HL-60 (cell line): ENCODE data around the gene TRPV4.

Source experiments
- DNase-seq, 2 experiments: peaks; one replicate each; pipeline ENCODE4 v3.0.0-alpha.2; 2010 to 2020; ENCODE audit warnings: low read depth in 1 of 2, low spot score in 1 of 2
- H3K27ac ChIP-seq: fragments of 250-450 bp; sonication (Bioruptor Pico); replicated peaks from 2 replicates; pipeline ENCODE4 v1.5.1; 2020; ENCODE audit warnings: mild to moderate bottlenecking, moderate library complexity
- H3K27me3 ChIP-seq: fragments of 250-450 bp; sonication (Bioruptor Pico); 2 replicates; pipeline ENCODE4 v1.5.1; 2021; ENCODE audit warnings: mild to moderate bottlenecking, moderate library complexity; ENCODE audit not compliant: insufficient read depth, poor library complexity, severe bottlenecking
- H3K4me3 ChIP-seq: replicated peaks from 2 replicates; pipeline ENCODE4 v1.5.1; 2011; ENCODE audit warnings: mild to moderate bottlenecking, control low read depth, low read length; ENCODE audit not compliant: insufficient read depth
- GABPA ChIP-seq: IDR thresholded peaks from 2 replicates; pipeline ENCODE4 v1.6.1; 2012; ENCODE audit warnings: low read depth
- POLR2AphosphoS5 ChIP-seq: IDR thresholded peaks from 2 replicates; pipeline ENCODE4 v1.6.1; 2012; ENCODE audit warnings: low read depth
- SPI1 ChIP-seq: IDR thresholded peaks from 2 replicates; pipeline ENCODE4 v1.6.1; 2012; ENCODE audit warnings: low read depth, mild to moderate bottlenecking, borderline replicate concordance
- TF ChIP-seq, protein P1 (sequence below): IDR thresholded peaks from one replicate; pipeline ENCODE4 v1.5.1; 2011; ENCODE audit warnings: low read length, control low read depth, inconsistent platforms; ENCODE audit not compliant: insufficient read depth
- TF ChIP-seq, protein P2 (sequence below): IDR thresholded peaks from 2 replicates; pipeline ENCODE4 v1.6.1; 2012; ENCODE audit warnings: low read depth; ENCODE audit not compliant: insufficient replicate concordance

The TRPV4 gene

DNA sequence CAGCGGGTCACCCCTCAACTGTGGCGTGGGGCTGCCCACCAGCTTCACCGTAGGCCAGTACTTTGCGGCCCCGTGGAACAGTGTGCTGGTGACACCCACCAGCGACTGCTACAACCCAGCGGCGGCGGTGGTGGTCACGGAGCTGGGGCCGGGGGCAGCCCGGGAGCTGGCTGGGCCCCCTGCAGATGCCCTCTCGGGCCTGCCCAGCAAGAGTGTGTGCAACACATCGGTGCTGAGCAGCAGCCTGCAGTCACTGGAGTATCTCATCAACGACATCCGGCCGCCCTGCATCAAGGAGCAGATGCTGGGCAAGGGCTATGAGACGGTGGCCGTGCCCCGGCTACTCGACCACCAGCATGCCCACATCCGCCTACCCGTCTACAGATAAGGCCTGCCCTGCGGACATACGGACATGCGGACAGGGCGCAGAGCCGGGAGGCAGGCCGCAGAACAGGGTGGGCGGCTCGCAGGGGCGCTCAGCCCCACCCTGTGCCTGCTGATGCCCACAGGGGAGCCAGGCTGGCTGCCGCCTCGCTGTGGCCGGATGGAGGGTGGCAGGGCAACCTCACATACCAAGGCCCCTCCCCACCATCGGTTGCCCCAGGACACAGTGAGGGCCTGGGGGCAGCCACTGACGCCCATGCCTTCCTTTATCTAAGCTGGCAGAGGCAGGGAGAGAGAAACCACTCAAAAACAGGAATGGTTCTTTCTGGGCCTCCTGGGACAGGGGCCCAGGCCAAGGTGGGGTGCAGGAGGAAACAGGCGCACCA is 64.1 kb downstream of the TRPV4 start:
- TF ChIP-seq, protein P1, sequence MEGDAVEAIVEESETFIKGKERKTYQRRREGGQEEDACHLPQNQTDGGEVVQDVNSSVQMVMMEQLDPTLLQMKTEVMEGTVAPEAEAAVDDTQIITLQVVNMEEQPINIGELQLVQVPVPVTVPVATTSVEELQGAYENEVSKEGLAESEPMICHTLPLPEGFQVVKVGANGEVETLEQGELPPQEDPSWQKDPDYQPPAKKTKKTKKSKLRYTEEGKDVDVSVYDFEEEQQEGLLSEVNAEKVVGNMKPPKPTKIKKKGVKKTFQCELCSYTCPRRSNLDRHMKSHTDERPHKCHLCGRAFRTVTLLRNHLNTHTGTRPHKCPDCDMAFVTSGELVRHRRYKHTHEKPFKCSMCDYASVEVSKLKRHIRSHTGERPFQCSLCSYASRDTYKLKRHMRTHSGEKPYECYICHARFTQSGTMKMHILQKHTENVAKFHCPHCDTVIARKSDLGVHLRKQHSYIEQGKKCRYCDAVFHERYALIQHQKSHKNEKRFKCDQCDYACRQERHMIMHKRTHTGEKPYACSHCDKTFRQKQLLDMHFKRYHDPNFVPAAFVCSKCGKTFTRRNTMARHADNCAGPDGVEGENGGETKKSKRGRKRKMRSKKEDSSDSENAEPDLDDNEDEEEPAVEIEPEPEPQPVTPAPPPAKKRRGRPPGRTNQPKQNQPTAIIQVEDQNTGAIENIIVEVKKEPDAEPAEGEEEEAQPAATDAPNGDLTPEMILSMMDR = no peak
- TF ChIP-seq SPI1 (no peak), POLR2AphosphoS5 (no peak), GABPA (no peak)
- TF ChIP-seq, protein P2, sequence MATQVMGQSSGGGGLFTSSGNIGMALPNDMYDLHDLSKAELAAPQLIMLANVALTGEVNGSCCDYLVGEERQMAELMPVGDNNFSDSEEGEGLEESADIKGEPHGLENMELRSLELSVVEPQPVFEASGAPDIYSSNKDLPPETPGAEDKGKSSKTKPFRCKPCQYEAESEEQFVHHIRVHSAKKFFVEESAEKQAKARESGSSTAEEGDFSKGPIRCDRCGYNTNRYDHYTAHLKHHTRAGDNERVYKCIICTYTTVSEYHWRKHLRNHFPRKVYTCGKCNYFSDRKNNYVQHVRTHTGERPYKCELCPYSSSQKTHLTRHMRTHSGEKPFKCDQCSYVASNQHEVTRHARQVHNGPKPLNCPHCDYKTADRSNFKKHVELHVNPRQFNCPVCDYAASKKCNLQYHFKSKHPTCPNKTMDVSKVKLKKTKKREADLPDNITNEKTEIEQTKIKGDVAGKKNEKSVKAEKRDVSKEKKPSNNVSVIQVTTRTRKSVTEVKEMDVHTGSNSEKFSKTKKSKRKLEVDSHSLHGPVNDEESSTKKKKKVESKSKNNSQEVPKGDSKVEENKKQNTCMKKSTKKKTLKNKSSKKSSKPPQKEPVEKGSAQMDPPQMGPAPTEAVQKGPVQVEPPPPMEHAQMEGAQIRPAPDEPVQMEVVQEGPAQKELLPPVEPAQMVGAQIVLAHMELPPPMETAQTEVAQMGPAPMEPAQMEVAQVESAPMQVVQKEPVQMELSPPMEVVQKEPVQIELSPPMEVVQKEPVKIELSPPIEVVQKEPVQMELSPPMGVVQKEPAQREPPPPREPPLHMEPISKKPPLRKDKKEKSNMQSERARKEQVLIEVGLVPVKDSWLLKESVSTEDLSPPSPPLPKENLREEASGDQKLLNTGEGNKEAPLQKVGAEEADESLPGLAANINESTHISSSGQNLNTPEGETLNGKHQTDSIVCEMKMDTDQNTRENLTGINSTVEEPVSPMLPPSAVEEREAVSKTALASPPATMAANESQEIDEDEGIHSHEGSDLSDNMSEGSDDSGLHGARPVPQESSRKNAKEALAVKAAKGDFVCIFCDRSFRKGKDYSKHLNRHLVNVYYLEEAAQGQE = no peak
- Histone ChIP-seq H3K4me3 (no peak overlapping the region), H3K27me3 (no peaks in the 10 kb centered on the region), H3K27ac (no peak overlapping the region)
- no peak for DNase-seq

DNA sequence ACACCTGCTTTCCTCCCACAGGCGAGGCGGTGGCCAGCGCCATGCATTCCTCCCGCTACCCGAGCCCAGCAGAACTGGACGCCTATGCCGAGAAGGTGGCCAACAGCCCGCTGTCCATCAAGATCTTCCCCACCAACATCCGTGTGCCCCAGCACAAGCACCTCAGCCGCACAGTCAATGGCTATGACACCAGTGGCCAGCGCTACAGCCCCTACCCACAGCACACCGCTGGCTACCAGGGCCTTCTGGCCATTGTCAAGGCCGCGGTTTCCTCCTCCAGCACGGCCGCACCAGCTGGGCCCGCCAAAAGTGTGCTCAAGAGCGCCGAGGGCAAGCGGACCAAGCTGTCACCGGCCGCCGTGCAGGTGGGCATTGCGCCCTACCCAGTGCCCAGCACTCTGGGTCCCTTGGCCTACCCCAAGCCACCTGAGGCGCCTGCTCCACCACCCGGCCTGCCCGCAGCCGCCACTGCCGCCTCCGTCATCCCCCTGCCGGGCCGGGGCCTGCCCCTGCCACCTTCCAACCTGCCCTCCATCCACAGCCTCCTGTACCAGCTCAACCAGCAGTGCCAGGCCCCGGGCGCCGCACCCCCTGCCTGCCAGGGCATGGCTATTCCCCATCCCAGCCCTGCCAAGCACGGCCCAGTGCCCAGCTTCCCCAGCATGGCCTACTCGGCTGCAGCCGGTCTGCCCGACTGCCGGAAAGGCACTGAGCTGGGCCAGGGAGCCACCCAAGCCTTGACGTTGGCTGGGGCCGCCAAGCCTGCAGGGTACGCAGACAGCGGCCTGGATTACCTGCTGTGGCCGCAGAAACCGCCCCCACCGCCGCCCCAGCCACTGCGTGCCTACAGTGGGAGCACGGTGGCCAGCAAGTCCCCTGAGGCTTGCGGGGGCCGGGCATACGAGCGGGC is 65.0 kb downstream of the TRPV4 start:
- no peak overlapping the region for H3K4me3 ChIP-seq

DNA sequence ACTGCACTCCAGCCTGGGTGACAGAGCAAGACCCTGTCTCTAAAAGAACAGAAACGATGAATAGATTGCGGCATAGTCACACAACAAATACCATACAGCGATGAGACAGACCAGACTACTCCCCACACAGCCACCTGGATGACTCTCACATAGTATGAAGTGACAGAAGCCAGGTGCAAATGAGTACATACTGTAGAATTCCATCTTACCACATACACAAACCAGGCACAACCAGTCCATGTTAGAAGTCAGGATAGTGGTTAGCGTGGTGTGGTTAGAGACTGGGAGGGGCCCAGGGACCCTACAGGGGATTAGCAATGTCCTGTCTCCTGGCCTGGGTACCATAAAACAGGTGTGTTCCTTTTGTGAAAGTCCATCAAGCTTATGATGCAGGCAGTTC is 65.7 kb downstream of the TRPV4 start:
- no peak overlapping the region for H3K4me3 ChIP-seq
- no peaks in the 10 kb centered on the region for H3K27me3 ChIP-seq
- TF ChIP-seq, protein P2 = no peak
- no peak for TF ChIP-seq GABPA
- TF ChIP-seq, protein P1 = no peak
- TF ChIP-seq POLR2AphosphoS5 = no peak
- no peak for TF ChIP-seq SPI1
- no peak overlapping the region for H3K27ac ChIP-seq
- no peak for DNase-seq

More for the DNA sequence above, 65.0 kb downstream of the TRPV4 start:
- no peak for DNase-seq
- Histone ChIP-seq H3K27ac (no peak overlapping the region), H3K27me3 (no peaks in the 10 kb centered on the region)
- TF ChIP-seq GABPA = no peak
- TF ChIP-seq, protein P1 = no peak
- TF ChIP-seq, protein P2 = no peak
- no peak for TF ChIP-seq POLR2AphosphoS5
- TF ChIP-seq SPI1 = no peak
